ENCODE data around the gene CD99L2. TPM values are rescaled to one million over a fixed set of nuclear protein-coding genes. Genes with fewer than 3 reads are reported as not detected.

The CD99L2 gene
- total RNA-seq, 4 donors from 2014 or later: 51.3 to 92.7 (median 58.7) TPM

- Histone ChIP-seq H3K4me1 (no peaks in the 10 kb centered on the region), H3K4me3 (no peak overlapping the region), H3K27ac (peak overlapping the region in 1 of 2 donors; percentile 49), H3K36me3 (no peaks in the 10 kb centered on the region), H3K27me3 (no peaks in the 10 kb centered on the region), H3K9me3 (no peaks in the 10 kb centered on the region)
- intact Hi-C loops (cut with DNase I; ENCODE audit: low total_unique reads): no loop called here
- TF ChIP-seq POLR2A (IDR thresholded peaks at IDR 0.05) (no peak), CTCF (IDR thresholded peaks at IDR 0.05) (no peak)
- peak in 1 of 2 donors; percentile 29 for DNase-seq
Measured at GRCh38 chrX:150767475-150768131, 130.9 kb downstream of the CD99L2 start.

GRCh38 chrX:150767045-150767395, 131.4 kb downstream of the CD99L2 start:
- DNase-seq: no peak
- Histone ChIP-seq H3K4me1 (no peaks in the 10 kb centered on the region), H3K4me3 (no peak overlapping the region), H3K27me3 (no peaks in the 10 kb centered on the region), H3K9me3 (no peaks in the 10 kb centered on the region), H3K27ac (no peak overlapping the region), H3K36me3 (no peaks in the 10 kb centered on the region)
- intact Hi-C loops (cut with DNase I; ENCODE audit: low total_unique reads): no loop called here
- no peak for TF ChIP-seq POLR2A (IDR thresholded peaks at IDR 0.05)
- TF ChIP-seq CTCF (IDR thresholded peaks at IDR 0.05): no peak

- no peaks in the 10 kb centered on the region for H3K27me3 ChIP-seq
- no peaks in the 10 kb centered on the region for H3K4me1 ChIP-seq
- H3K4me3 ChIP-seq: no peak overlapping the region
- TF ChIP-seq POLR2A (IDR thresholded peaks at IDR 0.05) (no peak), CTCF (IDR thresholded peaks at IDR 0.05) (no peak)
- DNase-seq: no peak
- H3K9me3 ChIP-seq: no peaks in the 10 kb centered on the region
- intact Hi-C loops (cut with DNase I; ENCODE audit: low total_unique reads): no loop called here
- H3K27ac ChIP-seq: no peak overlapping the region
- no peaks in the 10 kb centered on the region for H3K36me3 ChIP-seq
Measured at GRCh38 chrX:150766351-150767044, 132.0 kb downstream of the CD99L2 start.

- TF ChIP-seq CTCF (IDR thresholded peaks at IDR 0.05) (no peak), POLR2A (IDR thresholded peaks at IDR 0.05) (no peak)
- no peak overlapping the region for H3K27ac ChIP-seq
- no peak overlapping the region for H3K4me3 ChIP-seq
Measured at GRCh38 chrX:150765782-150766350, 132.6 kb downstream of the CD99L2 start.

GRCh38 chrX:150765237-150765636, 133.2 kb downstream of the CD99L2 start:
- no peaks in the 10 kb centered on the region for H3K9me3 ChIP-seq
- no peak for DNase-seq
- intact Hi-C loops (cut with DNase I; ENCODE audit: low total_unique reads): no loop called here
- H3K27ac ChIP-seq: no peak overlapping the region
- no peak for TF ChIP-seq POLR2A (IDR thresholded peaks at IDR 0.05)
- no peak for TF ChIP-seq CTCF (IDR thresholded peaks at IDR 0.05)
- H3K27me3 ChIP-seq: no peaks in the 10 kb centered on the region
- no peaks in the 10 kb centered on the region for H3K4me1 ChIP-seq
- H3K36me3 ChIP-seq: no peaks in the 10 kb centered on the region
- H3K4me3 ChIP-seq: no peak overlapping the region

More at GRCh38 chrX:150765782-150766350, 132.6 kb downstream of the CD99L2 start:
- no peak for DNase-seq
- no peaks in the 10 kb centered on the region for H3K9me3 ChIP-seq
- no peaks in the 10 kb centered on the region for H3K4me1 ChIP-seq
- intact Hi-C loops (cut with DNase I; ENCODE audit: low total_unique reads): no loop called here
- H3K27me3 ChIP-seq: no peaks in the 10 kb centered on the region
- no peaks in the 10 kb centered on the region for H3K36me3 ChIP-seq

Measured in uterus (tissue), 4 donors.